SK-N-SH (cell line): ENCODE data around the gene WDR7. TPM values are rescaled to one million over a fixed set of nuclear protein-coding genes. Genes with fewer than 3 reads are reported as not detected.

ENCODE experiments used
- CTCF ChIA-PET: fragments of 300-600, 350-600 bp; formaldehyde crosslinking; extraction: SDS; loops from one replicate; lab custom pipeline; 2021; lab: Yijun Ruan, JAX
- POLR2A ChIA-PET: fragments of 350-600 bp; sonication (Branson Sonifier 250); formaldehyde crosslinking; extraction: SDS; loops from one replicate; lab custom pipeline; 2020; ENCODE audit warnings: antibody characterized with exemption, inconsistent platforms; lab: Yijun Ruan, JAX
- DNase-seq: peaks from one replicate; pipeline ENCODE4 v3.0.0; 2012
- H2AFZ ChIP-seq: fragments of 200-600 bp; sonication (generic); 2 replicates; pipeline ENCODE4 v1.8.1; 2016; ENCODE audit warnings: antibody characterized with exemption, mild to moderate bottlenecking, low read depth
- H3F3A ChIP-seq: fragments of 200-600 bp; sonication (generic); replicated peaks from 2 replicates; pipeline ENCODE3; 2016; ENCODE audit warnings: antibody characterized with exemption, mild to moderate bottlenecking; ENCODE audit not compliant: insufficient read depth
- H3K27ac ChIP-seq, 2 experiments: fragments of 200-500 bp in 1 of 2; fragments of 200-600 bp in 1 of 2; sonication (Bioruptor generic) in 1 of 2; sonication (generic), shearing (Covaris generic) in 1 of 2; 2 replicates each; pipeline versions ENCODE4 v1.5.1 to v1.6.1; 2014 to 2016; ENCODE audit warnings: low read depth in 2 of 2, inconsistent platforms in 1 of 2, low read length in 1 of 2, mild to moderate bottlenecking in 1 of 2, mixed read lengths in 1 of 2
- H3K27me3 ChIP-seq: fragments of 200-600 bp; sonication (generic), shearing (Covaris generic); 2 replicates; pipeline ENCODE4 v1.6.1; 2016; ENCODE audit warnings: mixed run types; ENCODE audit not compliant: insufficient read depth
- H3K36me3 ChIP-seq, 2 experiments: fragments of 200-500 bp in 1 of 2; fragments of 200-600 bp in 1 of 2; sonication (Bioruptor generic) in 1 of 2; sonication (generic) in 1 of 2; replicated peaks in 1 of 2; 2 replicates each; pipeline versions ENCODE3 to v1.5.1; 2014 to 2016; ENCODE audit warnings: low read length in 1 of 2, mild to moderate bottlenecking in 1 of 2; ENCODE audit not compliant: insufficient read depth in 2 of 2, control insufficient read depth in 1 of 2
- H3K4me1 ChIP-seq, 2 experiments: fragments of 200-500 bp in 1 of 2; fragments of 200-600 bp in 1 of 2; sonication (Bioruptor generic) in 1 of 2; sonication (generic), shearing (Covaris generic) in 1 of 2; 2 replicates each; pipeline versions ENCODE4 v1.5.1 to v1.6.1; 2014 to 2016; ENCODE audit warnings: low read depth in 1 of 2, low read length in 1 of 2, mixed run types in 1 of 2; ENCODE audit not compliant: insufficient read depth in 2 of 2, control insufficient read depth in 1 of 2
- H3K4me2 ChIP-seq: fragments of 200-600 bp; sonication (generic), shearing (Covaris generic); 2 replicates; pipeline ENCODE4 v1.6.1; 2017; ENCODE audit warnings: mixed run types
- H3K4me3 ChIP-seq, 2 experiments: fragments of 200-500 bp in 1 of 2; fragments of 200-600 bp in 1 of 2; sonication (Bioruptor generic) in 1 of 2; sonication (generic), shearing (Covaris generic) in 1 of 2; 2 replicates each; pipeline versions ENCODE4 v1.5.1 to v1.8.1; 2014 to 2016; ENCODE audit warnings: low read depth in 2 of 2, inconsistent platforms in 1 of 2, low read length in 1 of 2, mild to moderate bottlenecking in 1 of 2, mixed read lengths in 1 of 2, moderate library complexity in 1 of 2
- H3K79me2 ChIP-seq: fragments of 200-600 bp; sonication (generic); 2 replicates; pipeline ENCODE4 v1.8.1; 2017; ENCODE audit warnings: mild to moderate bottlenecking; ENCODE audit not compliant: insufficient read depth
- H3K9ac ChIP-seq: fragments of 200-600 bp; sonication (generic); 2 replicates; pipeline ENCODE4 v1.6.1; 2017; ENCODE audit warnings: mixed run types
- H3K9me2 ChIP-seq: fragments of 200-600 bp; sonication (generic); 2 replicates; pipeline ENCODE4 v1.6.1; 2017; ENCODE audit warnings: mixed run types
- H3K9me3 ChIP-seq: fragments of 200-600 bp; sonication (generic); 2 replicates; pipeline ENCODE4 v1.6.1; 2017; ENCODE audit warnings: mixed run types, mild to moderate bottlenecking, moderate library complexity
- H4K20me1 ChIP-seq: fragments of 200-600 bp; sonication (generic); 2 replicates; pipeline ENCODE4 v1.6.1; 2017; ENCODE audit warnings: mild to moderate bottlenecking, mixed run types; ENCODE audit not compliant: insufficient read depth
- EP300 ChIP-seq, 2 experiments: IDR thresholded peaks; 2 replicates each; pipeline versions ENCODE4 v1.4.0 to v1.6.1; 2012; ENCODE audit warnings: borderline replicate concordance in 1 of 2, low read depth in 1 of 2, low read length in 1 of 2
- EZH2phosphoT487 ChIP-seq: fragments of 200-600 bp; sonication (generic); IDR thresholded peaks from 2 replicates; pipeline ENCODE4 v1.6.1; 2017; ENCODE audit warnings: low read depth, mixed run types, mild to moderate bottlenecking, antibody characterized with exemption, moderate library complexity, borderline replicate concordance
- GABPA ChIP-seq: IDR thresholded peaks from 2 replicates; pipeline ENCODE4 v1.4.0; 2012; ENCODE audit warnings: low read depth, mild to moderate bottlenecking
- GATA2 ChIP-seq: sonication (generic); formaldehyde crosslinking; IDR thresholded peaks from 2 replicates; pipeline ENCODE4 v1.5.0; 2020; ENCODE audit warnings: mild to moderate bottlenecking, missing genetic modification reagents
- IRF3 ChIP-seq: fragments of 150-350 bp; IDR thresholded peaks from 2 replicates; pipeline ENCODE4 v1.6.1; 2016; ENCODE audit warnings: mild to moderate bottlenecking, low read depth, low read length
- JUND ChIP-seq: IDR thresholded peaks from 2 replicates; pipeline ENCODE4 v1.4.0; 2012
- MAX ChIP-seq: IDR thresholded peaks from 2 replicates; pipeline ENCODE4 v1.4.0; 2012; ENCODE audit warnings: low read depth
- MEF2A ChIP-seq: IDR thresholded peaks from 2 replicates; pipeline ENCODE4 v1.4.0; 2012; ENCODE audit warnings: low read depth, borderline replicate concordance
- MXI1 ChIP-seq: IDR thresholded peaks from 2 replicates; pipeline ENCODE4 v1.6.1; 2012; ENCODE audit warnings: mild to moderate bottlenecking, low read depth, low read length, improper control_type of control experiment
- PBX3 ChIP-seq: IDR thresholded peaks from 2 replicates; pipeline ENCODE4; 2012
- RCOR1 ChIP-seq: fragments of 150-350 bp; IDR thresholded peaks from 2 replicates; pipeline ENCODE4 v1.6.1; 2017; ENCODE audit warnings: antibody characterized with exemption, low read length
- TEAD4 ChIP-seq: IDR thresholded peaks from 2 replicates; pipeline ENCODE4 v1.4.0; 2012; ENCODE audit warnings: mild to moderate bottlenecking, borderline replicate concordance; ENCODE audit not compliant: insufficient read depth
- USF1 ChIP-seq: IDR thresholded peaks from 2 replicates; pipeline ENCODE4 v1.4.0; 2012; ENCODE audit warnings: low read depth, borderline replicate concordance
- YY1 ChIP-seq: IDR thresholded peaks from 2 replicates; pipeline ENCODE4 v1.4.0; 2012; ENCODE audit warnings: low read depth, mild to moderate bottlenecking
- WGBS: methylation state at CpG from one replicate; pipeline ENCODE4 v1.1.6; 2017; ENCODE audit warnings: low lambda C conversion rate; 5-methylcytosine and 5-hydroxymethylcytosine counted together
- polyA plus RNA-seq, 3 experiments: library from polyadenylated mRNA; depleted of rRNA; stranded (reverse); fragments of >200 nt; gene quantifications; 2 replicates each; pipeline ENCODE4 v1.2.3, GENCODE V29; 2012

The WDR7 gene
- polyA plus RNA-seq, 1 of the 3 experiments (the other 2 are of a cell fraction): 4.1 TPM

- Histone ChIP-seq H3K9ac (no peak overlapping the region), H3K9me2 (no peaks in the 10 kb centered on the region), H3K27ac (no peak overlapping the region), H4K20me1 (no peaks in the 10 kb centered on the region), H3K4me1 (peaks cover 5 to 9% of the 10 kb centered on the region in 2 experiments; a peak in 3 of 4 replicates), H3K4me3 (no peak overlapping the region), H2AFZ (no peak overlapping the region), H3K9me3 (no peaks in the 10 kb centered on the region)
- DNase-seq: no peak
- no peak for TF ChIP-seq EZH2phosphoT487
- TF ChIP-seq USF1: no peak
- no peak for TF ChIP-seq MAX
- TF ChIP-seq JUND: no peak
- no peak for TF ChIP-seq MEF2A
- TF ChIP-seq YY1: no peak
- TF ChIP-seq GATA2 (CRISPR knock-in tag): no peak
- TF ChIP-seq EP300 (IDR thresholded peaks at IDR 0.05; ENCODE audit: borderline replicate concordance in 1 of 2, low read depth in 1 of 2, low read length in 1 of 2): no peak
- TF ChIP-seq, all 33 proteins: peak for 0
- Histone ChIP-seq H3K79me2 (no peaks in the 10 kb centered on the region), H3K27me3 (no peaks in the 10 kb centered on the region), H3F3A (no peaks in the 10 kb centered on the region), H3K36me3 (no peaks in the 10 kb centered on the region), H3K4me2 (no peak overlapping the region)
- CTCF ChIA-PET: interaction anchor here (0.5 kb wide), 1 partner anchor 17 kb away, joined by 4 read pairs; no protein-coding TSS in a partner anchor
- 94% methylated on average over 2 of the region's 2 CpGs for WGBS
- POLR2A ChIA-PET: no interaction called here
These were observed 375.2 kb downstream of the WDR7 start for GRCh38 chr18:57026316-57026715.

GRCh38 chr18:57027190-57027708 lies 376.1 kb downstream of the WDR7 start:
- Histone ChIP-seq H3K27ac (no peak overlapping the region), H3K79me2 (no peaks in the 10 kb centered on the region), H3K4me2 (no peak overlapping the region), H4K20me1 (no peaks in the 10 kb centered on the region), H3K9me3 (no peaks in the 10 kb centered on the region), H3K27me3 (no peaks in the 10 kb centered on the region), H3K4me3 (no peak overlapping the region), H3F3A (no peaks in the 10 kb centered on the region), H3K36me3 (no peaks in the 10 kb centered on the region), H3K4me1 (peaks cover 5 to 9% of the 10 kb centered on the region in 2 experiments; a peak in 3 of 4 replicates), H3K9me2 (no peaks in the 10 kb centered on the region), H2AFZ (no peak overlapping the region), H3K9ac (no peak overlapping the region)
- POLR2A ChIA-PET: no interaction called here
- 89% methylated on average over 12 of the region's 15 CpGs for WGBS
- CTCF ChIA-PET: interaction anchor here (1.2 kb wide), 1 partner anchor 9 kb away, joined by 4 read pairs; no protein-coding TSS in a partner anchor
- no peak for DNase-seq
- no peak for TF ChIP-seq PBX3
- no peak for TF ChIP-seq RCOR1
- no peak for TF ChIP-seq TEAD4
- no peak for TF ChIP-seq IRF3
- TF ChIP-seq EZH2phosphoT487: no peak
- no peak for TF ChIP-seq MXI1
- no peak for TF ChIP-seq GATA2 (CRISPR knock-in tag)
- no peak for TF ChIP-seq GABPA
